ENCODE measurements around the gene BIRC2. TPM values are rescaled to one million over a fixed set of nuclear protein-coding genes. Genes with fewer than 3 reads are reported as not detected.
"Not testable (repeated sequence)": the region's sequence is repeated elsewhere in the genome, so short reads cannot be mapped to it uniquely, and the experiment has no call there.

BIRC2 gene
- total RNA-seq, 1 experiment from 2014 or later: 26.7 TPM

DNA sequence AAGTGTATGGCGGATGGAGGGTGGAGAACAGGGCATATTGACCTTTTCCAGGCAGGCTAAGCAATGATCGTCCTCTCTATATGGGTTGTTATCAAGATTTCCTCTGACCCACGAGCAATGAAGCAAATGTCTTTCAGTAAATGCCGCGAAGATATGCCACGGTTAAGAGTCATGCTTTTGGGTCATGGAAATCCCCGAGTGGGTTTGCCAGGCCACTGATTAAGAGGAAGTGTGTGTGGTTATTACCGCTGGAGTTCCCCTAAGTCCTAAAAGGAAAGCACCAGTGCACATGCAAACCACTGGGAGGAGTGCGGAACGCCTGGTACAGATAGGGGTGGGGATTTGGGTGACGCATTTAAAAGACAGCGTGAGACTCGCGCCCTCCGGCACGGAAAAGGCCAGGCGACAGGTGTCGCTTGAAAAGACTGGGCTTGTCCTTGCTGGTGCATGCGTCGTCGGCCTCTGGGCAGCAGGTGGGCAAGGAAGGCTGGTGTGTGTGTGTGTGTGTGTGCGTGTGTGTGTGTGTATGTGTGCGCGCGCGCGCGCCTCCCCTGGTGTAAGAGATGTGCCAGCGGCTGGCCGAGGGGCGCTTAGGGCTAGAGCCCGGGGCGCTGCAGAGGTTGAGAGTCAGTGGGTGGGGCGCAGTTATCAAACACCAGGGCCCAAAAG lies 29.8 kb upstream of the BIRC2 start, which contains the start of gene BIRC3:
Gene BIRC3 (plus strand): TSS at position 386 of the 669 bp plus-strand sequence. CDS start 7,026 bp downstream, outside the sequence.
- no peaks in the 10 kb centered on the region for H3K27me3 ChIP-seq
- no peaks in the 10 kb centered on the region for H3K36me3 ChIP-seq
- peak within 1 kb of the TSS; percentile 31 for H3K4me3 ChIP-seq
- H3K4me1 ChIP-seq: no peaks in the 10 kb centered on the region
- no peaks in the 10 kb centered on the region for H3K9me3 ChIP-seq (replicated peaks)
- DNase-seq: peak; percentile 74 to 80
- H3K27ac ChIP-seq: no peak within 1 kb of the TSS

DNA sequence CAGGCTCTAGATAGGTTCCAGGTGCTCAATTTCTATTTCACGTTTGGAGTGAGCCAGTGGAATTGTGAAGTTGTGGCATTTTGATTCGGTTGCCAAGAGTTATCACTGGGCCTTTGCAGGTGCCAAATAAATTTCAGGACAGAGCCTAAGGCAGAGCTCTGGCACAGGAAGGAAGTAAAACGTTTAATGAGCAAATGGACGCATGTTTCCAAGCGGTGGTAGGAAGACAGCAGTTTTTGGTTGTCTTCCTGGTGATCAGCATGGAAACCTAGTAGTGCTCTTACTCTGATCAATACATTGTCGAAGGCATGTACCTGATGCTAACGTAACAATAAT lies 29.3 kb upstream of the BIRC2 start:
- Histone ChIP-seq H3K27me3 (no peaks in the 10 kb centered on the region), H3K4me1 (no peaks in the 10 kb centered on the region), H3K9me3 (replicated peaks) (no peaks in the 10 kb centered on the region), H3K4me3 (peak overlapping the region; percentile 31; the same call in 1 of the 2 replicates), H3K27ac (no peak overlapping the region), H3K36me3 (no peaks in the 10 kb centered on the region)
- DNase-seq: no peak

DNA sequence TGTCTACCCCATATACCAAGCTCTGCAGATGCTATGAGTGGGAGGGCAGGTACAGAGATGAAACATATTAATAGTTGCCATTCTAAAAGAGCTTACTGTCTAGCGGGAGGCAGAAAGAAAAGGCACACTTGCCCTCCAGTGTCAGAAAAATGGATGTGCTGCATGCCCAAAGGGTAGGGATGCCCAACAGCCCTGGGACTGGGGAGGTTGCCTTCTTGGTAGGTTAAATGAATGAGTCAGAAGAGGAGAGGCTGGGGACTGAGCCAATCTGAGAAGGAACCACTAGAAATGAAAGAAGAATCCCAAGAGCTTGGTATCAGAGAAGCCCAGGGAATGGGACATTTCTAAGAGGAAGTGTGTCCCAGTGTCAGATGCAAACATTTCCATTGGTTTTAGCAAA lies 28.5 kb upstream of the BIRC2 start:
- Histone ChIP-seq H3K36me3 (no peaks in the 10 kb centered on the region), H3K4me1 (no peaks in the 10 kb centered on the region), H3K4me3 (no peak overlapping the region), H3K9me3 (replicated peaks) (no peaks in the 10 kb centered on the region), H3K27me3 (no peaks in the 10 kb centered on the region), H3K27ac (no peak overlapping the region)
- DNase-seq: no peak

DNA sequence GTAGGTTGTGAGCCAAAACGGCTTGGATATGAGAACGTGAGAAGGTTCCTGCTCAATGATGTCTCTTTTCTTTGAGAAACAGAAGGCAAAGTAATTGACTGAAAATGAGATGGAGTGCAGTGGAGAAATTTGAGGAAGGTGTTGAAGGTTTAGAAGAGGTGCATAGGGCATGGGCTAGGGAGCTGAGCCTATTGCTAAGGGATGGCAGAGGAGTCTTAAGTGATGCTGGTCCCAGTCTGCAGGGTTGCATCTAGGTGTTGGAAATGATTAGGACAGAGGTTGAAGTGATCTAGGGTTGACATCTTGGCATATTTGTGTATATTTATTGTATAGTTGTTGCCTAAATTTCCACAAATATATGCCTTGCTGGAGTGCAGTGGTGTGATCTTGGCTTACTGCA lies 27.5 kb upstream of the BIRC2 start:
- no peaks in the 10 kb centered on the region for H3K9me3 ChIP-seq (replicated peaks)
- H3K27ac ChIP-seq: no peak overlapping the region
- no peaks in the 10 kb centered on the region for H3K36me3 ChIP-seq
- DNase-seq: no peak
- H3K4me1 ChIP-seq: no peaks in the 10 kb centered on the region
- H3K27me3 ChIP-seq: no peaks in the 10 kb centered on the region
- no peak overlapping the region for H3K4me3 ChIP-seq

DNA sequence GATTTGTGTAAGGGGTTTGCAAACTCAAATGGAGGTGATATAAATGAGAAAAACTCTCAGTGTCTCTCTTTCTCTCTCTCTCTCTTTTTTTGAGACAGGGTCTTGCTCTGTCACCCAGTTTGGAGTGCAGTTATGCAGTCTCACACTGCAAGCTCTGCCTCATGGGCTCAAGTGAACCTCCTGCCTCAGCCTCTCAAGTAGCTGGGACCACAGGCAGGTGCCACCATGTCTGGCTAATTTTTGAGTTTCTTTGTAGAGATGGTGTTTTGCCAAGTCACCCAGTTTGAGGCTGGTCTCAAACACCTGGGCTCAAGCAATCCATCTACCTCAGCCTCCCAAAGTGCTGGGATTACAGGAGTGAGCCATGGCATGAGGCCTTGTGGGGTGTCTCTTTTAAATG lies 26.8 kb upstream of the BIRC2 start:
- H3K9me3 ChIP-seq (replicated peaks): no peaks in the 10 kb centered on the region
- no peak for DNase-seq

DNA sequence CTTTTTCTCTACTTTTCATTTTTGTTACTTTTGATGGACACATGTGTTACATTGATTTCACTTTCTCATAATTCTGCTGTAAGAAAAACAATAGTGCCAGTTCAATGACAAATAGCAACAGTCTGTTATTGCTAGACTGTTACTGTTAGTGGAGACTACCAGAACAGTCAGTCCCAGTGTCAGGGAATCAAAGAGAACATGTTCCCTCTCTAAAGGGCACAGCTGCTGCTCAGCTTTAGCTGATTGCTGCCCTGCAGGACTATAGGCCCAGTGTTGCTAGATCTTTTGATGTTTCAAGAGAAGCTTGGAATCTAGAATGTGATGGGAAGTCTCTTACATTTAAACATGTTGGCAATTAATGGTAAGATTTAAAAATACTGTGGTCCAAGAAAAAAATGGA lies 26.3 kb upstream of the BIRC2 start:
- Histone ChIP-seq H3K27me3 (no peaks in the 10 kb centered on the region), H3K36me3 (no peaks in the 10 kb centered on the region), H3K9me3 (replicated peaks) (no peaks in the 10 kb centered on the region), H3K4me1 (no peaks in the 10 kb centered on the region), H3K4me3 (no peak overlapping the region), H3K27ac (no peak overlapping the region)
- no peak for DNase-seq

More for the DNA sequence above, 26.8 kb upstream of the BIRC2 start:
- H3K36me3 ChIP-seq: no peaks in the 10 kb centered on the region
- H3K27me3 ChIP-seq: no peaks in the 10 kb centered on the region
- H3K4me1 ChIP-seq: no peaks in the 10 kb centered on the region
- no peak overlapping the region for H3K27ac ChIP-seq
- no peak overlapping the region for H3K4me3 ChIP-seq

DNA sequence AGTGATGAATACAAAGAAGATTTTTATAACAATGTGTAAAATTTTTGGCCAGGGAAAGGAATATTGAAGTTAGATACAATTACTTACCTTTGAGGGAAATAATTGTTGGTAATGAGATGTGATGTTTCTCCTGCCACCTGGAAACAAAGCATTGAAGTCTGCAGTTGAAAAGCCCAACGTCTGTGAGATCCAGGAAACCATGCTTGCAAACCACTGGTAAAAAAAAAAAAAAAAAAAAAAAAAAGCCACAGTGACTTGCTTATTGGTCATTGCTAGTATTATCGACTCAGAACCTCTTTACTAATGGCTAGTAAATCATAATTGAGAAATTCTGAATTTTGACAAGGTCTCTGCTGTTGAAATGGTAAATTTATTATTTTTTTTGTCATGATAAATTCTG lies 24.5 kb upstream of the BIRC2 start:
- no peaks in the 10 kb centered on the region for H3K27me3 ChIP-seq
- H3K36me3 ChIP-seq: no peaks in the 10 kb centered on the region
- H3K4me1 ChIP-seq: no peaks in the 10 kb centered on the region
- H3K27ac ChIP-seq: no peak overlapping the region
- H3K9me3 ChIP-seq (replicated peaks): no peaks in the 10 kb centered on the region
- H3K4me3 ChIP-seq: no peak overlapping the region
- no peak for DNase-seq

DNA sequence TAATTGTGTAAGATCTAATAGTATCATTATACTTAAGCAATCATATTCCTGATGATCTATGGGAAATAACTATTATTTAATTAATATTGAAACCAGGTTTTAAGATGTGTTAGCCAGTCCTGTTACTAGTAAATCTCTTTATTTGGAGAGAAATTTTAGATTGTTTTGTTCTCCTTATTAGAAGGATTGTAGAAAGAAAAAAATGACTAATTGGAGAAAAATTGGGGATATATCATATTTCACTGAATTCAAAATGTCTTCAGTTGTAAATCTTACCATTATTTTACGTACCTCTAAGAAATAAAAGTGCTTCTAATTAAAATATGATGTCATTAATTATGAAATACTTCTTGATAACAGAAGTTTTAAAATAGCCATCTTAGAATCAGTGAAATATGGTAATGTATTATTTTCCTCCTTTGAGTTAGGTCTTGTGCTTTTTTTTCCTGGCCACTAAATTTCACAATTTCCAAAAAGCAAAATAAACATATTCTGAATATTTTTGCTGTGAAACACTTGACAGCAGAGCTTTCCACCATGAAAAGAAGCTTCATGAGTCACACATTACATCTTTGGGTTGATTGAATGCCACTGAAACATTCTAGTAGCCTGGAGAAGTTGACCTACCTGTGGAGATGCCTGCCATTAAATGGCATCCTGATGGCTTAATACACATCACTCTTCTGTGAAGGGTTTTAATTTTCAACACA lies 23.3 kb upstream of the BIRC2 start:
- Histone ChIP-seq H3K27ac (no peak overlapping the region), H3K36me3 (no peaks in the 10 kb centered on the region), H3K27me3 (no peaks in the 10 kb centered on the region), H3K4me1 (no peaks in the 10 kb centered on the region), H3K9me3 (replicated peaks) (no peaks in the 10 kb centered on the region), H3K4me3 (no peak overlapping the region)
- no peak for DNase-seq

DNA sequence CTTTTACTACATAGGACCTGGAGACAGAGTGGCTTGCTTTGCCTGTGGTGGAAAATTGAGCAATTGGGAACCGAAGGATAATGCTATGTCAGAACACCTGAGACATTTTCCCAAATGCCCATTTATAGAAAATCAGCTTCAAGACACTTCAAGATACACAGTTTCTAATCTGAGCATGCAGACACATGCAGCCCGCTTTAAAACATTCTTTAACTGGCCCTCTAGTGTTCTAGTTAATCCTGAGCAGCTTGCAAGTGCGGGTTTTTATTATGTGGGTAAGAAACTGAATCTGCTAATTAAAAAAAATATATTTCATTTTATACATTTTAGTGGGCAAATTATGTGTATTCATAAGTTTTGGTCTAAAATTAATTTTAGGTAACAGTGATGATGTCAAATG lies 21.9 kb upstream of the BIRC2 start:
- no peak for DNase-seq
- H3K4me1 ChIP-seq: no peaks in the 10 kb centered on the region
- H3K27me3 ChIP-seq: no peaks in the 10 kb centered on the region
- H3K36me3 ChIP-seq: no peaks in the 10 kb centered on the region
- no peaks in the 10 kb centered on the region for H3K9me3 ChIP-seq (replicated peaks)
- H3K4me3 ChIP-seq: no peak overlapping the region
- no peak overlapping the region for H3K27ac ChIP-seq

DNA sequence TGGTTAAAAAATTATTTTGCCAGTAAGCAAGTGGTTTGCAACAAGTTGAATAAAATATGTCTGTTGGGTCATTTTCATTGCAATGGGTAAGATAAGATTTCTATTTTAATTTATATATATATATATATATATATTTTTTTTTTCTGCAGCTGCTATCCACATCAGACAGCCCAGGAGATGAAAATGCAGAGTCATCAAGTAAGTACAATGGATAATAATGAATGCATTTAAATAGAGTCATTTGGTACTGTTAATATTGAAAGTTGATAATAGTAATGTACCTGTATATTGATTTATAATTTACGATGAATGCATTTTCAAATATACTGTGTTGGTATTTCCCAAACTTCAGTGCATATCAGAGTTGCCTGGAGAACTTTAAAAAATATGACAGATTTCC lies 18.3 kb upstream of the BIRC2 start:
- no peak for DNase-seq
- Histone ChIP-seq H3K4me1 (no peaks in the 10 kb centered on the region), H3K9me3 (replicated peaks) (no peaks in the 10 kb centered on the region), H3K27me3 (no peaks in the 10 kb centered on the region), H3K36me3 (no peaks in the 10 kb centered on the region), H3K4me3 (no peak overlapping the region), H3K27ac (no peak overlapping the region)

DNA sequence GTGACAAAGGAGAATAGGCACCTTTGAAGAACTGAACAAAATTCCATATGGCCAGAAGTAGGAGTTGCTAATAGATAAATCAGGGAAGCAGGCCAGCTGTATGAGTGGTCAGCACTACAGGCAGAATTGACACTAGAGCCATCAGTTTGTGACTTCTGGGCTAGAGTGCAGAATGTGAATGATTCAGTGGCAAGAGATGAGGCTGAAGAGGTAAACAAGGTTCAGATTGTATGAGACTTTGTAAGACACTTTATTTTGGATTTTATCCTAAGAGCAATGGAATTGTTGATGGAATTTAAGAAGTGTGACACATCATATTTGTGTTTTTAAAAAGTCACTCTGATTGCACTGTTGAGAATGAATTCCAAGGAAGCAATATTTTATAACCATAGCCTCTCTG lies 16.8 kb upstream of the BIRC2 start:
- no peak overlapping the region for H3K4me3 ChIP-seq
- H3K36me3 ChIP-seq: no peaks in the 10 kb centered on the region
- H3K27me3 ChIP-seq: no peaks in the 10 kb centered on the region
- no peak overlapping the region for H3K27ac ChIP-seq
- H3K4me1 ChIP-seq: no peaks in the 10 kb centered on the region
- no peak for DNase-seq
- H3K9me3 ChIP-seq (replicated peaks): no peaks in the 10 kb centered on the region

DNA sequence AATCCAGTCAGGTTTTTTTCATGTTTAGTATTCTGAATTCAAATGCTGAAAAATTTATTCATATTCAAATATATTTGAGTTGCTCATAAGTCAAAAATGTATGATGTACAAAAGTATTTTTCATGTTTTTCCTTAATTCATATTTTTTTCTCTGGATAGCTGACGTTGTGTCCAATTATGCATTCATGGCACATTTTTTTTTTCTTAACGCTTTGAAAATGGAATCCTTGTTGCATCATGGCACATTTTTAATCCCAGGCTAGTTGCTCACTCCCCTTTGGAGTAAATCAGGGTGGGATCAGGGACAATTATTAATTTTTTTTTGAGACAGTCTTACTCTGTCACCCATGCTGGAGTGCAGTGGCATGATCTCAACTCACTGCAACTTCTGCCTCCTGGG lies 15.7 kb upstream of the BIRC2 start:
- DNase-seq: no peak
- H3K4me3 ChIP-seq: no peak overlapping the region
- no peak overlapping the region for H3K27ac ChIP-seq
- no peaks in the 10 kb centered on the region for H3K4me1 ChIP-seq
- H3K36me3 ChIP-seq: no peaks in the 10 kb centered on the region
- no peaks in the 10 kb centered on the region for H3K27me3 ChIP-seq
- H3K9me3 ChIP-seq (replicated peaks): no peaks in the 10 kb centered on the region

DNA sequence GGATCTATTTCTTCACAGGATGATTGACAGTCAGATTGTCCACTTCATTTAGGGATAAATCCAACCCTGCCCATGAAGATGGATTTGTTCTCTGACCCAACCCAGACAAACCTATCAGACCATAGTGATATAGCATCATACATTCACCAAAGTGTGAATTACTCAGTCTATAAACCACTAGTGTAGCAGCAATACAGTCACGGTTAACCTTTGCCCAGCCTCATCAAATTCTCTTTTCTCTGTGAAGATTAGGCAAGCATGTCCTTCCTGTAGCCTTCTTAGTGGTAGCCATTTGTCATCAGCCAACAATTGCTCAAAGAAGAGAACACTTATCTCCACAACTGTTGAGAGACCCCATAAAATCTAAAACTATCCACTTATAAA lies 14.4 kb upstream of the BIRC2 start:
- H3K36me3 ChIP-seq: no peaks in the 10 kb centered on the region
- H3K27ac ChIP-seq: no peak overlapping the region
- DNase-seq: no peak
- H3K9me3 ChIP-seq (replicated peaks): no peaks in the 10 kb centered on the region
- no peaks in the 10 kb centered on the region for H3K4me1 ChIP-seq
- H3K27me3 ChIP-seq: no peaks in the 10 kb centered on the region
- no peak overlapping the region for H3K4me3 ChIP-seq

DNA sequence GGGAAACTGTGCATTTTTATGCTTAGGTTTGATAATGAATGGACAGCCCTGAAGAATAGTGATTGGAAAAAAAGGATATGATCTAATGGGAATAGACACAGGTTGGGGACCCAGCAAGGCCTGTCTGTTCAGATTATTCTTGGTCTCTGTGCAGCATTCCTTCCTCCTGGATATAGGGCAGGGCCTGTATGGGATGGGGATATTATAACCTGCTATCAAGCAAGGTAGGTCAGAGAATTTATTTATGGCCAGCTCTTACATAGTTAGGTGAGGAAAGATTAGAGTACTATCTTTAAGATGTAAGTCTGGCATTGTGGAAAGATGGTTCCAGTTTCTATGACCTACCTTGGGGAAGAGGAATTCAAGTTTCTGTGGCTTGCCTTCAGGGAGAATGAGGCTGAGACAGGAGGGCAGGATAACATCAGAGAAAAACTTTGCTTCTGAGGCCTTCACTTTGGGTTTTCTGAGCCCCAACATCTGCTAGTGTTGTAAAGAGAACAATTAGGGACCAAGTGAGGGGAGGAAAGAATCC lies 8.5 kb upstream of the BIRC2 start:
- Histone ChIP-seq H3K4me3 (no peak overlapping the region), H3K36me3 (no peaks in the 10 kb centered on the region), H3K9me3 (replicated peaks) (no peaks in the 10 kb centered on the region), H3K27ac (no peak overlapping the region), H3K4me1 (no peaks in the 10 kb centered on the region), H3K27me3 (no peaks in the 10 kb centered on the region)
- no peak for DNase-seq

DNA sequence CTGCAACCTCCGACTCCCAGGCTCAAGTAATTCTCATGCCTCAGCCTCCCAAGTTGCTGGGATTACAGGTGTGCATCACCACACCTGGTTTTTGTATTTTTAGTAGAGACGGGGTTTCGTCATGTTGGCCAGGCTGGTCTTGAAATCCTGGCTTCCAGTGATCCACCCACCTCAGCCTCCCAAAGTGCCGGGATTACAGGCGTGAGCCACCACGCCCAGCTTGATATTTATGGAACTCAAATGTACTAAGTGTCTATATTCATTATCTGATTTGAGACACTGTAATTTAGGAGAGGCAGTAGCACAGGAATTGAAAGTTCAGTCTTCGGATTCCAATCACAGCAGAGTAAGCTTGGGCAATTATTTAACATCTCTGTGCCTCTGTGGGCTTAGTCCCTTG lies 5.7 kb upstream of the BIRC2 start:
- H3K9me3 ChIP-seq (replicated peaks); H3K27me3 ChIP-seq; H3K36me3 ChIP-seq: not testable (repeated sequence)

DNA sequence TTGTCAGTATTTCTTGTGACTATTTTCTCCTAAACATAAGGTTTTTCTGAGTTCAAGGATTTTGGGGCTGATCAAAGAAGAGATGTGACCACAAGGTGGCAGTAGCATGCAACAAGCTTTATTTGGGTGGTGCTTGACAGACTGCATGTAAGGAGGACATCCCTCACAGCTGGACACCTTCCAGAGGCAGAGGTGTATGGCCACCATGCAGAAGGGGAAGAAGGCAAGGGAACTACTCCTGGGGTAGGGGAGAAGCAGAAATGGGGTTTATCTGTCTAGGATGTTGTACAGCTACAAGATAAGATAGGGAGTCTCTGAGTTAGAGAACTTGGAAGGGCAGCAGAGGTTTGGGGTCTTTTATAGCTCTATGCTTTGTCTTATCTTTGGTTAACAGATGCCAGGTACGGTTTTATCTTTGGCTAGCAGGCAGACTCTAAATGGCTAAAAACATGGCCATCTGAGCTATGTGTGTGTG lies 5.1 kb upstream of the BIRC2 start:
- Histone ChIP-seq H3K27me3 (no peaks in the 10 kb centered on the region), H3K36me3 (no peaks in the 10 kb centered on the region), H3K9me3 (replicated peaks) (no peaks in the 10 kb centered on the region), H3K4me3 (no peak overlapping the region), H3K27ac (no peak overlapping the region), H3K4me1 (no peaks in the 10 kb centered on the region)
- DNase-seq: peak; percentile 65 to 84

More for the DNA sequence above, 5.7 kb upstream of the BIRC2 start:
- H3K4me1 ChIP-seq, H3K27ac ChIP-seq, DNase-seq, H3K4me3 ChIP-seq: not testable (repeated sequence)
